Stimulated activated CD8-positive, alpha-beta memory T cell treated with anti-CD3 and anti-CD28 coated beads, Interleukin-4, amount 100 ng/mL, for 24 hours (primary cell): ENCODE measurements around the gene TTLL12.

Experiments used
- DNase-seq: peaks from one replicate; pipeline ENCODE4 v3.0.0-alpha.2; 2020; ENCODE audit warnings: low read depth

The TTLL12 gene

GRCh38 chr22:43199541-43199940 lies 12.6 kb upstream of the TTLL12 start:
- no peak for DNase-seq

- DNase-seq, result no peak
Observed at GRCh38 chr22:43198936-43199335, 12.0 kb upstream of the TTLL12 start.

GRCh38 chr22:43198126-43198525 lies 11.2 kb upstream of the TTLL12 start:
- no peak for DNase-seq

- no peak for DNase-seq
Observed at GRCh38 chr22:43197271-43197941, 10.5 kb upstream of the TTLL12 start.

- no peak for DNase-seq
Observed at GRCh38 chr22:43191831-43192230, 4.9 kb upstream of the TTLL12 start.

GRCh38 chr22:43188829-43189545 lies 2.1 kb upstream of the TTLL12 start:
- DNase-seq, result no peak

GRCh38 chr22:43187171-43188099 lies 501 bp upstream of the TTLL12 start:
- peak; percentile 93 for DNase-seq

GRCh38 chr22:43185860-43186261 lies 1.1 kb downstream of the TTLL12 start:
- DNase-seq, result no peak

GRCh38 chr22:43183496-43184277 lies 3.2 kb downstream of the TTLL12 start:
- DNase-seq, result no peak

GRCh38 chr22:43182726-43183125 lies 4.2 kb downstream of the TTLL12 start:
- no peak for DNase-seq

GRCh38 chr22:43182118-43182517 lies 4.8 kb downstream of the TTLL12 start:
- no peak for DNase-seq

- no peak for DNase-seq
Observed at GRCh38 chr22:43181321-43182076, 5.4 kb downstream of the TTLL12 start.

GRCh38 chr22:43180670-43181069 lies 6.3 kb downstream of the TTLL12 start:
- no peak for DNase-seq

GRCh38 chr22:43179911-43180195 lies 7.1 kb downstream of the TTLL12 start:
- no peak for DNase-seq

- DNase-seq, result no peak
Observed at GRCh38 chr22:43179146-43179910, 7.6 kb downstream of the TTLL12 start.

GRCh38 chr22:43177479-43177878 lies 9.5 kb downstream of the TTLL12 start:
- no peak for DNase-seq

GRCh38 chr22:43176090-43176489 lies 10.8 kb downstream of the TTLL12 start:
- DNase-seq, result no peak

- no peak for DNase-seq
Observed at GRCh38 chr22:43174941-43175531, 11.9 kb downstream of the TTLL12 start.

GRCh38 chr22:43173976-43174720 lies 12.8 kb downstream of the TTLL12 start:
- DNase-seq, result no peak
